22Rv1 (cell line): ENCODE data around the gene PSG5.
A peak's percentile ranks its signal among the peaks of the same experiment; 100 is the strongest.
"Not testable (repeated sequence)": the region's sequence is repeated elsewhere in the genome, so short reads cannot be mapped to it uniquely, and the experiment has no call there.

Experiments used
- H3K27ac ChIP-seq: fragments of 450-650 bp; 2 replicates; pipeline ENCODE4 v1.5.1; 2017
- ZFX ChIP-seq: fragments of 450-650 bp; IDR thresholded peaks from 2 replicates; pipeline ENCODE4 v1.6.1; 2017; ENCODE audit warnings: antibody characterized with exemption, borderline replicate concordance
- TF ChIP-seq, protein P1 (sequence below): fragments of 450-650 bp; IDR thresholded peaks from 2 replicates; pipeline ENCODE4 v1.5.1; 2017; ENCODE audit warnings: mild to moderate bottlenecking

PSG5 gene

DNA sequence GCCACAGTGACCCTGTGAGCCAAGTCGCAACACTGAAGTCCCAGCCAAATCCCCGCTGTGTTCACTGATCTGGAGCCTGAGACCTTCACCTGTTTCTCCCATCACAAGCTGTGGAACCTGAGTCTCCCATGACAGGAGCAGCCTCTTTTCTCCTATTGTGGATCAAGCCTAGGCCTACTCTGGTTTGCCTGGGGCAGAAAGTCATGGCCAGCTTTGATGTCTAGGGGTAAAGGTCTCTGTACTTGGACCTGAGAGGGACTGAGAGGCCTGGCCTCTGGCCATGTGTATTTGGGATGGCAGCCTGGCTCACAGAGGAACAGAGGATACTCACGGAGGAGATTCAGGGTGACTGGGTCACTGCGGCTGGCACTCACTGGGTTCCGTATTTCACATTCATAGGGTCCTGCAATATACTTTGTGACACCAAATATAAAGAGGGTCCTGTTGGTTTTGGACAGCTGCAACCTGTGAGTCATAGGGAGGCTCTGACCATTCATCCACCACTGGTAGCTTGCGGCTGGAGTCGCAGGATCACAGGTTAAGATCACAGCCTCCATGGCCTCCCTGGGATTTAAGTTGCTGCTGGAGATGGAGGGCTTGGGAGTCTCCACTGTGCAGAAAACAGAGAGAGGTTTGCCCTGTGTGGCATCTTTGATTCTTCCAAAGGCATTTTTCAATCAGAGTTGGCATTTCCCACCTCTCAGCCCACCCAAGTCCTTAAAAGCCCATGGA is 11.5 kb upstream of the PSG5 start:
- H3K27ac ChIP-seq = not testable (repeated sequence)

DNA sequence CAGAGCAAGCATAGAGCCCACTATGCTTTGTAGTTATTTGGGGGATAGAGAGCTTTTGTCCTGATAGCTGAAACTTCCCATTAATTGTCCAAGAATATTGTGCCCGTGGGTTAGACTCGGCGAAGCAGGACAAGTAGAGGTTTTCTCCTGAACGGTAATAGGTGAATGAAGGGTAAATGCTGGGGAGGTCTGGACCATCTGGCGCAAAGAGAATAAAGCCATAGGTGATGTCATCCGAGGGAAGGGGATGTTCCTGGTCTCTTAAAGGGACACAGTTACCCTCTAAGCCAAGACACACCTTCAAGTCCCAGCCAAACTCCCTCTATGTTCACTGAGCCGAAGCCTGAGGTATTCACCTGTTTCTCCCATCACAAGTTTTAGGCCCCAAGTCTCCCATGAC is 8.1 kb upstream of the PSG5 start:
- not testable (repeated sequence) for H3K27ac ChIP-seq

DNA sequence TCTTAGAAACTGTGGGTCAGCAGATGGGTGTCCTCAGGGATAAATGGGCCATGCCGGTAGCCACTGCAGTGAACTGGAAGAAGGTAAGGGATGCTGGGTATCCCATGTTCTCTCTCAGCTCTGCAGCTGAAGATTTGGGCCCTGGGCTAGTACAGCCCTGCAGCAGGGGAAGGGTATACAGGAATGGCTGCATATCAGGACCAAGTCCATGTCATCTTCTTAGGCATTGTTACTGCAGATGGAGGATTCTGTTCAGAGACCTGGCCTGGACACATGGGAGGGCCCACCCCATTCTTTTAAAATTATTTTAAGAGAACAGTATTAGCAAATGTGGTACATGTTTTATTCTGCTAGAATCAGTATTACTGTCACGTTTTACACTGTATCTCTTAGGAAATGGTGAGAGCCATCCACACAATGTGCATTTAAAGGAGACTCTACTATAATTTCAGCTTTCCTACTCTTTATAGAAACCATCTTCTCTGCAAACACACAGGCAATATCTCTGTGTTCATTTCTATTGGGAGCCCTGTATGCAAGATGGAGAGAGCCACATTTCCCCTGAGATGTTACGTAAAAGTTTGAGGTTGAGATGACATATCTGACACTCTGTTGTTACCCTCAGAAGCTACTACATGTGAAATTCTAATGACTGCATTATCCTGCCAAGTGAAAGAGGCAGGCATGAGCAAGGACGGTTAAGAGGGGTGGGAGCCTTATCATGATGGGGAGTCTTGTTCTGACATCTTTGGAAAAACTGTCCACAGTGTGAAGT is 6.2 kb upstream of the PSG5 start:
- H3K27ac ChIP-seq = not testable (repeated sequence)

DNA sequence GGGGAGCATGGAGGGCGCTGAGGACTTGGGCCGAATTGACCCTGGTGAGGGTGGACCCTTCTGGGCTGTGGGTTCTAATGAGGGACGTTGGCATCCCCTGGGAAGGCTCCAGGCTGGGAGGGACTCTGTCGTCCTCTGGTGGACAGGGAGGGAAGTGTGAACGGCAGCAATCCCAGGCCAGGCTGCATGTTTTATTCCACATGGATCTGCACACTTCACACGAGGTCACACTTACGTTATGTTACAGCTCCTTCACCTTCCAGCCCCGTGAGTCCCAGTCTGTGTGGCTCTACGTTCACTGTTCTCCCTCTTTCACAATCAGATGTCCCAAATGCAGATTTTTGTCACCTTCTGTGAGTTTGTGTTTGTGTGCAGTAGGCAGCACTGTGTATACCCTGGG is 1.8 kb upstream of the PSG5 start:
- not testable (repeated sequence) for H3K27ac ChIP-seq

DNA sequence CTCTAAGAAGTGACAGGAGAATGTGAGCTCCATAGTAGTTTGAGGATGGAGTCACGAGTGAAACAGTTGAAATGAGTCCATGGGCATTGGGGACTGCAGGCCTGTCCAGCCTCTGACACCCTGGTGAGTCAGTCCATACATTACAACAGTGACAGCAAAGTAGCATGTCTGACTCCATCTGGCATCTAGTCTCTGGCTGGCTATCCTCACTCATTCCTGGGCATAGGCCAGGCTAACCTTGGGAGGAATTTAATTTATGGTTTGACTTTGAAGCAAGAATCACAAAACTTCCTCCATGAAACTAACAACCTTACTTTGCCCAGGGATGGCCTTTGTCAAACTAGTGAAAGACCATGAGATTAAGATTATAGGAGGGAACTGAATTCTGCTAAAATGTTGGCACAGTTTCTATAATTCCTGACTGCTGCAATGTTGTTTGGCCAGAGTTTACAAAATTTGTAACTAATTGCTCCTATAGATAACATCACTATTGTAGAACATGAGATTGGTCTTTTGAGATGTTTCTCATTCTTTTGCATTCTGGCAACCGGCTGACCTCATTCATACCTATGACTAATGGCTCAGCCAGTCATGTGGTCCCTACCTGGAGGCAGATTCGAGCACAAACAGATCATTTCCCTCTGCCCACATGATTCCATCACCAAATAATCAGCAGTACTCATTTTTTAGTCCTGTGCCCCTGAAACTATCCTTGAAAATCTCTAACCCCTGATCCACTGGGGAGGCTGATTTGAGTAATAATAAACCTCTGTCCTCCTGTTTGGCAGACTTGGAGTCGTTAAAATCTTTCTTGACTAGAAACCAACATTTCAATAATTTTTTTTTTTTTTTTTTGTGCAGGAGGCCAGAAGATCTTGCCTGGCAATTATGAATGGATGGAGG is 4.2 kb downstream of the PSG5 start:
- H3K27ac ChIP-seq = not testable (repeated sequence)

More for the DNA sequence above, 1.8 kb upstream of the PSG5 start:
- TF ChIP-seq, protein P1, sequence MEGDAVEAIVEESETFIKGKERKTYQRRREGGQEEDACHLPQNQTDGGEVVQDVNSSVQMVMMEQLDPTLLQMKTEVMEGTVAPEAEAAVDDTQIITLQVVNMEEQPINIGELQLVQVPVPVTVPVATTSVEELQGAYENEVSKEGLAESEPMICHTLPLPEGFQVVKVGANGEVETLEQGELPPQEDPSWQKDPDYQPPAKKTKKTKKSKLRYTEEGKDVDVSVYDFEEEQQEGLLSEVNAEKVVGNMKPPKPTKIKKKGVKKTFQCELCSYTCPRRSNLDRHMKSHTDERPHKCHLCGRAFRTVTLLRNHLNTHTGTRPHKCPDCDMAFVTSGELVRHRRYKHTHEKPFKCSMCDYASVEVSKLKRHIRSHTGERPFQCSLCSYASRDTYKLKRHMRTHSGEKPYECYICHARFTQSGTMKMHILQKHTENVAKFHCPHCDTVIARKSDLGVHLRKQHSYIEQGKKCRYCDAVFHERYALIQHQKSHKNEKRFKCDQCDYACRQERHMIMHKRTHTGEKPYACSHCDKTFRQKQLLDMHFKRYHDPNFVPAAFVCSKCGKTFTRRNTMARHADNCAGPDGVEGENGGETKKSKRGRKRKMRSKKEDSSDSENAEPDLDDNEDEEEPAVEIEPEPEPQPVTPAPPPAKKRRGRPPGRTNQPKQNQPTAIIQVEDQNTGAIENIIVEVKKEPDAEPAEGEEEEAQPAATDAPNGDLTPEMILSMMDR = peak; percentile 41

DNA sequence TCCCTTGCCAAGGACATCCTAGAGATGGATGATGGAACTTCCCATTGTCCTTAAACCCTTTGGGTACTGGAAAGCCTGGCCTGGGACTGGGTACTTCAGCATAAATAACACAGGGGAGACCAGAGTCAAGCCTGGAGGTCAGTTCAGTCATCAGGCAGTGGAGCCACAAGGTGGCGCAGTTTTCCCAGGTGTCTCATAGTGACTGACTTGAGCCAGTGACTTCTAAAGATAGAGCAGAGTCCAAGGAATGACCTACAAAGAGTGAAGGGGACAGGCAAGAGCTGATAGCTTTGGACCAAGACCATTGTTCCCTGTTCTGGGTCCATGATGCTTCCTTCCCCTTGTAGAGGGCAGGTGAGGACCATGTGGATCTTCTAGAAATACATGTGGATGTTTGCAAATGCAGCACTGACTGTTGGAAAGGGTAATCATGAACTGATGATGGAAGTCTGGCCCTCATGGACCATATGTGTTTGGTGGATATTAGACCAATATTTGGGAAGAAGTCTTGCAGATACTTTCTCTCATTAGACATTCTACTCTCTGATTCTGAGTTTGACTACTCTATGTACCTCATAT is 6.7 kb downstream of the PSG5 start:
- not testable (repeated sequence) for H3K27ac ChIP-seq
- TF ChIP-seq, protein P1 = peak; percentile 45

DNA sequence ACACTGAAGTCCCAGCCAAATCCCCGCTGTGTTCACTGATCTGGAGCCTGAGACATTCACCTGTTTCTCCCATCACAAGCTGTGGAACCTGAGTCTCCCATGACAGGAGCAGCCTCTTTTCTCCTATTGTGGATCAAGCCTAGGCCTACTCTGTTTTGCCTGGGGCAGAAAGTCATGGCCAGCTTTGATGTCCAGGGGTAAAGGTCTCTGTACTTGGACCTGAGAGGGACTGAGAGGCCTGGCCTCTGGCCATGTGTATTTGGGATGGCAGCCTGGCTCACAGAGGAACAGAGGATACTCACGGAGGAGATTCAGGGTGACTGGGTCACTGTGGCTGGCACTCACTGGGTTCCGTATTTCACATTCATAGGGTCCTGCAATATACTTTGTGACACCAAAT is 7.8 kb downstream of the PSG5 start:
- not testable (repeated sequence) for H3K27ac ChIP-seq

DNA sequence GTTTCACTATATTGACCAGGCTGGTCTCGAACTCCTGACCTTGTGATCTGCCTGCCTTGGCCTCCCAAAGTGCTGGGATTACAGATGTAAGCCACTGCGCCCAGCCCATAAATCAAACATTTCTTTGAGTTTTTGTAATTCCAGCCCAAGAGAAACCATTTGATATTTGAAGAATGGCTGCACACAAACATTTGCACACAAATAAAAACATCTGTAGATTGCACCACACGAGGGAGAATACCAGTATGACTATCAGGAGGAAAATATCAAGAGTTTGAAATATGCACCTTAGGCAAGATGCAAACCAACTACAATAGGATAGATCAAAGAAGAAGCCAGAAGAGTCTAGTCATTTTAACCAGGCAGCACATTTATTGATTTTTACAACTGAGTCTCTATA is 20.4 kb downstream of the PSG5 start:
- not testable (repeated sequence) for H3K27ac ChIP-seq

DNA sequence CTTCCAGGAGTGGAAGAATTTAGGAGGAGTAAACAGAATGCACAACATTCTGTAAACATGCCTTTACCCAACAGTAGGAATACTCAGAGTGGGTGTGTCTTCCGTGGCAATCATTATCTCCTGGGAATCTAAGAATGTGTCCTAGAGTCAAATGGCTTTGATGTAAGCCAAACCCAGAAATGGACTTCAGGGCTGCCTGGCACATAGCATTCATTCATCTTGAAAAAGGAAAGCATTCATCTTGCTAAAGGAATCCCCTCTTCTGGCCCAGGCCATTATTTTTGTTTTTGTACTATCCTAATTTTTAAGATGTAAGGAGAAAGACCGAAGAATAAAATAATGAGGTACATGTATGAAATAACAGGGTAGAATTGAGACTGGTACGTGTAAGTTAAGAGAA is 23.2 kb downstream of the PSG5 start:
- H3K27ac ChIP-seq = not testable (repeated sequence)

DNA sequence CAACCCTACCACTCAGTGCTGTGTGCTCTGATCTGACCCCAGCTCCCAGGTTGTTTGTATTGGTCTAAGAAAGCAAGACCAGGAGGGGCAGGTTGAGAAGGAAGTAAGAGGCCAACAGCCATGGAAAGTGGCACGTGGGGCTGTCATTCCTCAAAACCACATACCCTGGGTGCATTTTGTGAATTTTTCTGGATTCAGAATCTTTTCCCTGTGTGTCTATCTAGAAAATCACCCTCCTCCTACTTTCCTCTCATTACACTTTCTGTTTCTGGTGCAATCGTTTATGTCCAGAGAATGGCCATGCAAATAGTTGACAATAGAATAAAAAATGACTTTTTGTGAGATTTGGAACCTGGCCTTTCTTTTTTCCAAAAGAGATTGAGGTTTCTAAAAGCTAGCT is 24.1 kb downstream of the PSG5 start:
- H3K27ac ChIP-seq = not testable (repeated sequence)

DNA sequence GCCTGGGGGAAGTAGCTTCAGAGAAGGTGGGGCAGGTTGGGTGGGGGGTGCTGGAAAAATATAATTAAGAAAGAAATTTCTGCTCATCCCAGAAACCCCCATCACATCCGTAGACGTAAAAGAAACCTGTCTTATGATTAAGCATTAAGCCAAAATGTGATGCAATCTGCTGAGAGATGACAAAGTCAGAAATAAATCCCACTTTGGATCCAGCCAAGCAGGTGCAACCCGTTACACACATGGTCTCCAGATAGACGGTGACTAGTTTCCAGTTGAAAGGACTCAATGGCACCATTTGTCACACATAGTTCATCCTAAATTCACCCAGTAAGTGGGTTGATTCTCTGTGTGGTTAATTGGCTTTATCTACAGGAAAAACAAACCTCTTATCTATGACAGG is 34.1 kb downstream of the PSG5 start:
- TF ChIP-seq, protein P1 = no peak
- no peak for TF ChIP-seq ZFX
- H3K27ac ChIP-seq = no peak overlapping the region

DNA sequence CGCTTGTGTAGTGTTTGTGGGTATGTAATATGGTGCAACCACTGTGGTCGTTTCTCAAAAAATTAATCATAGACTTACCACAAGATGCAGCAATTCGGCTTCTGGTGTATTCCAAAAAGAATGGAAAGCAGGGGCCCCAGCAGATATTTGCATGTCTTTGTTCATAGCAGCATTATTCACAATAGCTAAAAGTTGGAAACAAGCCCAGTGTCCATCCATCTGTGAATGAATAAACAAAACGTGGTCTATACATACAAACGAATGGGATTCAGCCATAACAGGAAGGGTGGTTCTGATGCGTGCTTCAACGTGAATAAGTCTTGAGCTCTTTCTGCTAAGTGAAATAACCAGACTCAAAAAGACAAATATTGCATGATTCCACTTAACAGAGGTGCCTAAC is 36.5 kb downstream of the PSG5 start:
- not testable (repeated sequence) for H3K27ac ChIP-seq
